Neural progenitor cell (in vitro differentiated cells): ENCODE measurements around the gene SLC6A17. TPM values are rescaled to one million over a fixed set of nuclear protein-coding genes. Genes with fewer than 3 reads are reported as not detected.

Source experiments
- DNase-seq: peaks from one replicate; pipeline ENCODE4 v3.0.0-alpha.2; 2016; ENCODE audit warnings: low spot score
- H2AFZ ChIP-seq: fragments of 200-600 bp; sonication (generic); replicated peaks from 2 replicates; pipeline ENCODE4 v1.6.1; 2016; ENCODE audit warnings: antibody characterized with exemption
- H3F3A ChIP-seq: fragments of 200-600 bp; sonication (generic); 2 replicates; pipeline ENCODE4 v1.6.1; 2016; ENCODE audit warnings: antibody characterized with exemption, low read depth
- H3K27ac ChIP-seq: fragments of 200-600 bp; sonication (generic); 2 replicates; pipeline ENCODE4 v1.5.1; 2016; ENCODE audit warnings: mild to moderate bottlenecking
- H3K27me3 ChIP-seq: fragments of 200-600 bp; sonication (generic); 2 replicates; pipeline ENCODE4 v1.6.1; 2016; ENCODE audit warnings: mild to moderate bottlenecking, moderate library complexity
- H3K36me3 ChIP-seq: fragments of 200-600 bp; sonication (generic); 2 replicates; pipeline ENCODE4 v1.5.1; 2016
- H3K4me1 ChIP-seq: fragments of 200-600 bp; sonication (generic); 2 replicates; pipeline ENCODE4 v1.6.1; 2016; ENCODE audit warnings: mixed run types
- H3K4me2 ChIP-seq: fragments of 200-600 bp; sonication (generic); 2 replicates; pipeline ENCODE4 v1.6.1; 2016
- H3K4me3 ChIP-seq: fragments of 200-600 bp; sonication (generic); 2 replicates; pipeline ENCODE4 v1.5.1; 2016
- H3K79me2 ChIP-seq: fragments of 200-600 bp; sonication (generic); 2 replicates; pipeline ENCODE4 v1.6.1; 2016; ENCODE audit warnings: low read depth
- H3K9ac ChIP-seq: fragments of 200-600 bp; sonication (generic); 2 replicates; pipeline ENCODE4 v1.6.1; 2016
- H3K9me3 ChIP-seq: fragments of 200-600 bp; sonication (generic); 2 replicates; pipeline ENCODE4 v1.5.1; 2016; ENCODE audit warnings: low read depth
- H4K20me1 ChIP-seq: fragments of 200-600 bp; sonication (generic); 2 replicates; pipeline ENCODE4 v1.6.1; 2016; ENCODE audit warnings: low read depth
- H3K27ac Mint-ChIP-seq: 3 replicates; pipeline ENCODE4 v1.8.0; 2021; ENCODE audit warnings: mixed read lengths
- H3K27me3 Mint-ChIP-seq: 2 replicates; pipeline ENCODE4 v1.8.0; 2022; ENCODE audit warnings: low read depth, mild to moderate bottlenecking, inconsistent platforms, moderate library complexity, mixed read lengths; ENCODE audit not compliant: insufficient read depth
- H3K36me3 Mint-ChIP-seq: 3 replicates; pipeline ENCODE4 v1.8.0; 2021; ENCODE audit warnings: mixed read lengths
- H3K4me1 Mint-ChIP-seq: 3 replicates; pipeline ENCODE4 v1.8.0; 2021; ENCODE audit warnings: mixed read lengths
- H3K4me3 Mint-ChIP-seq: 3 replicates; pipeline ENCODE4 v1.8.0; 2021; ENCODE audit warnings: mild to moderate bottlenecking, moderate library complexity, mixed read lengths
- H3K9me3 Mint-ChIP-seq: 3 replicates; pipeline ENCODE4 v1.8.0; 2020; ENCODE audit warnings: mixed read lengths
- CTCF ChIP-seq: fragments of 200-600 bp; sonication (generic); IDR thresholded peaks from 2 replicates; pipeline ENCODE4 v1.5.1; 2017; ENCODE audit warnings: antibody characterized with exemption, mild to moderate bottlenecking
- EZH2 ChIP-seq: fragments of 200-600 bp; sonication (generic); IDR thresholded peaks from 2 replicates; pipeline ENCODE4 v1.6.1; 2017; ENCODE audit warnings: antibody characterized with exemption, mild to moderate bottlenecking, moderate library complexity
- EZH2phosphoT487 ChIP-seq: fragments of 200-600 bp; sonication (generic); IDR thresholded peaks from 2 replicates; pipeline ENCODE4 v1.6.1; 2017; ENCODE audit warnings: antibody characterized with exemption
- total RNA-seq: library from RNA; depleted of rRNA; stranded (reverse); fragments of >200 nt; gene quantifications from 2 replicates; pipeline ENCODE4 v1.2.3, GENCODE V29; 2015; ENCODE audit warnings: low replicate concordance

Gene SLC6A17
- total RNA-seq, 1 donor from 2014 or later = not detected

GRCh38 chr1:110190282-110190929 lies 40.1 kb downstream of the SLC6A17 start:
- no peak overlapping the region for H3K27ac Mint-ChIP-seq

GRCh38 chr1:110192541-110192940 lies 42.2 kb downstream of the SLC6A17 start:
- Histone ChIP-seq H3K27ac (no peak overlapping the region), H3K4me1 (no peaks in the 10 kb centered on the region), H3K36me3 (no peaks in the 10 kb centered on the region), H3K4me2 (no peak overlapping the region), H4K20me1 (no peaks in the 10 kb centered on the region), H3K9ac (no peak overlapping the region), H3K9me3 (no peaks in the 10 kb centered on the region), H2AFZ (no peak overlapping the region), H3F3A (no peaks in the 10 kb centered on the region), H3K79me2 (no peaks in the 10 kb centered on the region), H3K4me3 (no peak overlapping the region), H3K27me3 (no peaks in the 10 kb centered on the region)
- TF ChIP-seq EZH2 (no peak), EZH2phosphoT487 (no peak), CTCF (no peak)
- peaks cover 9% of the 10 kb centered on the region for H3K27me3 Mint-ChIP-seq
- H3K4me1 Mint-ChIP-seq = peaks cover 5% of the 10 kb centered on the region
- H3K27ac Mint-ChIP-seq = no peak overlapping the region
- DNase-seq = no peak
- H3K9me3 Mint-ChIP-seq = no peaks in the 10 kb centered on the region
- no peaks in the 10 kb centered on the region for H3K36me3 Mint-ChIP-seq
- no peak overlapping the region for H3K4me3 Mint-ChIP-seq

More at GRCh38 chr1:110190282-110190929, 40.1 kb downstream of the SLC6A17 start:
- Mint-ChIP-seq H3K36me3 (no peaks in the 10 kb centered on the region), H3K27me3 (peaks cover 11% of the 10 kb centered on the region), H3K4me3 (no peak overlapping the region), H3K4me1 (no peaks in the 10 kb centered on the region), H3K9me3 (no peaks in the 10 kb centered on the region)
- Histone ChIP-seq H3K4me1 (no peaks in the 10 kb centered on the region), H3K27ac (no peak overlapping the region), H3K9ac (no peak overlapping the region), H3F3A (no peaks in the 10 kb centered on the region), H3K4me3 (no peak overlapping the region), H3K4me2 (no peak overlapping the region), H3K27me3 (no peaks in the 10 kb centered on the region), H3K79me2 (no peaks in the 10 kb centered on the region), H3K9me3 (no peaks in the 10 kb centered on the region), H2AFZ (no peak overlapping the region), H4K20me1 (no peaks in the 10 kb centered on the region), H3K36me3 (no peaks in the 10 kb centered on the region)
- no peak for DNase-seq
- TF ChIP-seq EZH2 = no peak
- no peak for TF ChIP-seq EZH2phosphoT487
- TF ChIP-seq CTCF = no peak

DNA sequence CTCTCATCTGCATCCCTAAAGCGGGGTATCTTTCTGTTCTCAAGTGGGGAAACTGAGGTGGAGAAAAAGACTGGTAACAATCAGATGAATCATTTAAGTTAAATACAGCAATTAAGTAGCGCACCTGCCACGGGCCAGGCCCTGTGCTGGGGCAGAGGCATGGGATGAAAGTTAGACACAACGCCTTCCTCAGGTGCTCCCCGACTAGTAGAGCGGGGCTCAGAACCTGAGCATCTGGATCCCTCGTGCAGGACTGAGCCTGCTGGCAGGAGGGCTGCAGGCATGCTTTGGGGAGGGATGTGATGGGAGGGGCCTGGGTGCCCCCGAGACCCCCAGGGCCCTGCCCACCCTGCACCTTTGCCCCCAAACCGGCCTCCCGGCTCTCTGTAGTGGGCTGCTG lies 44.9 kb downstream of the SLC6A17 start:
- no peak overlapping the region for H2AFZ ChIP-seq
- no peak for TF ChIP-seq CTCF
- no peak for TF ChIP-seq EZH2
- no peak for TF ChIP-seq EZH2phosphoT487
- no peaks in the 10 kb centered on the region for H3K9me3 Mint-ChIP-seq
- H3K36me3 Mint-ChIP-seq = no peaks in the 10 kb centered on the region
- no peaks in the 10 kb centered on the region for H3K4me1 ChIP-seq
- H3K27me3 ChIP-seq = no peaks in the 10 kb centered on the region
- H3K27ac ChIP-seq = no peak overlapping the region
- H3K4me3 ChIP-seq = no peak overlapping the region
- H3F3A ChIP-seq = no peaks in the 10 kb centered on the region
- H3K79me2 ChIP-seq = no peaks in the 10 kb centered on the region
- no peaks in the 10 kb centered on the region for H4K20me1 ChIP-seq
- no peak overlapping the region for H3K9ac ChIP-seq
- H3K27ac Mint-ChIP-seq = no peak overlapping the region
- no peaks in the 10 kb centered on the region for H3K36me3 ChIP-seq
- DNase-seq = no peak
- no peak overlapping the region for H3K4me2 ChIP-seq
- H3K27me3 Mint-ChIP-seq = peaks cover 6% of the 10 kb centered on the region
- peaks cover 5% of the 10 kb centered on the region for H3K4me1 Mint-ChIP-seq
- H3K9me3 ChIP-seq = no peaks in the 10 kb centered on the region
- no peak overlapping the region for H3K4me3 Mint-ChIP-seq
